Suprapubic skin (tissue), 4 donors: ENCODE results near the gene DUSP1. TPM values are rescaled to one million over a fixed set of nuclear protein-coding genes. Genes with fewer than 3 reads are reported as not detected.

Experiments
- DNase-seq, 2 donors: peaks; one replicate each; pipeline ENCODE4 v3.0.0-alpha.2; 2019; ENCODE audit warnings: low spot score in 2 of 2
- H3K27ac ChIP-seq: fragments of 200-600 bp; sonication (generic); one replicate; pipeline ENCODE4 v1.5.1; 2019
- H3K27me3 ChIP-seq: fragments of 200-600 bp; sonication (generic); one replicate; pipeline ENCODE4 v1.5.1; 2019
- H3K36me3 ChIP-seq: fragments of 200-600 bp; sonication (generic); one replicate; pipeline ENCODE4 v1.5.1; 2019
- H3K4me1 ChIP-seq: fragments of 200-600 bp; sonication (generic); one replicate; pipeline ENCODE4 v1.5.1; 2019
- H3K4me3 ChIP-seq: fragments of 200-600 bp; sonication (generic); one replicate; pipeline ENCODE4 v1.5.1; 2019; ENCODE audit warnings: mild to moderate bottlenecking
- H3K9me3 ChIP-seq: fragments of 200-600 bp; sonication (generic); one replicate; pipeline ENCODE4 v1.5.1; 2019
- CTCF ChIP-seq, 2 donors: fragments of 200-600 bp in 1 of 2; fragments of 450-650 bp in 1 of 2; sonication (generic) in 1 of 2; IDR thresholded peaks; one replicate each; pipeline ENCODE4 v1.5.1; 2016 to 2019; ENCODE audit warnings: antibody characterized with exemption in 2 of 2, mild to moderate bottlenecking in 1 of 2, moderate library complexity in 1 of 2
- EP300 ChIP-seq: sonication (generic); formaldehyde crosslinking; IDR thresholded peaks from one replicate; pipeline ENCODE4 v1.6.1; 2017; ENCODE audit warnings: antibody characterized with exemption
- POLR2A ChIP-seq, 2 donors: fragments of 450-650 bp; IDR thresholded peaks; one replicate each; pipeline ENCODE4 v1.6.1; 2017; ENCODE audit warnings: antibody characterized with exemption in 2 of 2, mild to moderate bottlenecking in 2 of 2, moderate library complexity in 2 of 2
- POLR2AphosphoS5 ChIP-seq, 3 donors: sonication (generic); formaldehyde crosslinking; IDR thresholded peaks; one replicate each; pipeline ENCODE4 v1.6.1; 2017; ENCODE audit warnings: antibody characterized with exemption in 3 of 3
- WGBS: methylation state at CpG from one replicate; pipeline ENCODE4 v1.1.5; 2018; 5-methylcytosine and 5-hydroxymethylcytosine counted together
- total RNA-seq, 4 donors: library from RNA; depleted of rRNA; stranded (reverse); fragments of >200 nt; gene quantifications; one replicate each; pipeline ENCODE4 v1.1.0, GENCODE V29; 2016

The DUSP1 gene
- total RNA-seq, 4 donors from 2014 or later = 1,246 to 2,948 (median 1,762) TPM

GRCh38 chr5:172801179-172801671, 30.2 kb upstream of the DUSP1 start:
- Histone ChIP-seq H3K4me1 (peaks cover 30% of the 10 kb centered on the region), H3K36me3 (no peaks in the 10 kb centered on the region), H3K27me3 (no peaks in the 10 kb centered on the region), H3K4me3 (no peak overlapping the region), H3K9me3 (no peaks in the 10 kb centered on the region), H3K27ac (no peak overlapping the region)
- no peak for DNase-seq
- WGBS = 68% methylated on average over 4 of the region's 4 CpGs
- no peak for TF ChIP-seq POLR2AphosphoS5 (IDR thresholded peaks at IDR 0.05)
- TF ChIP-seq CTCF (IDR thresholded peaks at IDR 0.05) = no peak
- no peak for TF ChIP-seq EP300
- no peak for TF ChIP-seq POLR2A (IDR thresholded peaks at IDR 0.05)

DNA sequence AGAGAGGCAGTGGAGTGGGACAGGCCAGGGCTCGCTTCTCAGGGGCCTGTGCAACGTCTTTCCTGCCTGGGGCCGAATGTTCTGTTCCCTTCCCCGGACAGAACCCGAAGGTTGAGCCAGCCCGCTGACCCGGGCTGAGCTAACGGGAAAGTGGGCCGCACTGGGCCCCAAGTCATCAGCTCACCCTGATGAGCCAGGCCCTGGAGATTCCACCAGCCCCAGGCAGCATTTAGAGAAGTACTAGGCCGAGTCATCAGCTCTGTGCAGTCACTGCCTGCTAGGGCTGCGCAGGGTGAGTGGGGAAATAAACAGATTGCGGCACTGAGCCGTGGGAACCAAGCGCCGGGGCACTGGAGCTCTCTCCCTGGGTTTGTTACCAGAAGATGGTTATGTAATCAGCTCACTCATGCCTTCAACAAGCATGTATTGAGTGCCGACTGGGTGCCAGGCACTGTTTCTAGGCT, 29.1 kb upstream of the DUSP1 start:
- Histone ChIP-seq H3K36me3 (no peaks in the 10 kb centered on the region), H3K4me1 (peaks cover 30% of the 10 kb centered on the region), H3K4me3 (no peak overlapping the region), H3K27me3 (no peaks in the 10 kb centered on the region), H3K9me3 (no peaks in the 10 kb centered on the region), H3K27ac (peak overlapping the region; percentile 81)
- WGBS = 72% methylated on average over 16 of the region's 16 CpGs
- DNase-seq = peak in 1 of 2 donors; percentile 83
- TF ChIP-seq CTCF (IDR thresholded peaks at IDR 0.05) = no peak
- TF ChIP-seq POLR2AphosphoS5 (IDR thresholded peaks at IDR 0.05) = no peak
- TF ChIP-seq POLR2A (IDR thresholded peaks at IDR 0.05) = no peak
- TF ChIP-seq EP300 = no peak

DNA sequence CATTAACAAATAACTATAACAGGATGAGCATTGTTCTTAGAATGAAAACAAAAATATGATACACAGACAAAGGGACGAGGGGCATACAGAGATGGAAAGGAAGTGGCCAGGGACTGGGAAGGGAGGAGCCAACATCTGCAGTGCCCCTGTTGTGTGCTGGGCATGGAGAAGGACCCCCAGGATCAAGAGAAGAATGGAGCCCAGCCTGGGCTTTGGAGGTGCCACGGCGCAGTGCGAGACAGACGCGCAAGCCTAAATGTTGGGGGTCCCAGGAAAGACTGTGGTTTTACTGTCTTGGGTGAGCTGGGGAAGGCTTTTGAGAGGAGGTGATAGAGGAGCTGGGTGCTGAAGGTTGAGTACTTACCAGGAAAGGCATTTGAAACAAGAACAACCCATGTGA, 28.4 kb upstream of the DUSP1 start:
- TF ChIP-seq EP300 (no peak), POLR2A (IDR thresholded peaks at IDR 0.05) (no peak), POLR2AphosphoS5 (IDR thresholded peaks at IDR 0.05) (no peak), CTCF (IDR thresholded peaks at IDR 0.05) (no peak)
- Histone ChIP-seq H3K27me3 (no peaks in the 10 kb centered on the region), H3K4me1 (peaks cover 32% of the 10 kb centered on the region), H3K36me3 (no peaks in the 10 kb centered on the region), H3K27ac (peak overlapping the region; percentile 81), H3K4me3 (no peak overlapping the region), H3K9me3 (no peaks in the 10 kb centered on the region)
- no peak for DNase-seq
- WGBS = 94% methylated on average over 6 of the region's 6 CpGs

GRCh38 chr5:172798422-172799215, 27.6 kb upstream of the DUSP1 start:
- no peaks in the 10 kb centered on the region for H3K36me3 ChIP-seq
- H3K4me3 ChIP-seq = no peak overlapping the region
- H3K27me3 ChIP-seq = no peaks in the 10 kb centered on the region
- peak overlapping the region; percentile 81 for H3K27ac ChIP-seq
- TF ChIP-seq EP300 (no peak), CTCF (IDR thresholded peaks at IDR 0.05) (no peak), POLR2AphosphoS5 (IDR thresholded peaks at IDR 0.05) (peak in 2 of 3 donors; percentile 36 to 64), POLR2A (IDR thresholded peaks at IDR 0.05) (no peak)
- peaks cover 39% of the 10 kb centered on the region for H3K4me1 ChIP-seq
- 61% methylated on average over 14 of the region's 14 CpGs for WGBS
- DNase-seq = no peak
- no peaks in the 10 kb centered on the region for H3K9me3 ChIP-seq

DNA sequence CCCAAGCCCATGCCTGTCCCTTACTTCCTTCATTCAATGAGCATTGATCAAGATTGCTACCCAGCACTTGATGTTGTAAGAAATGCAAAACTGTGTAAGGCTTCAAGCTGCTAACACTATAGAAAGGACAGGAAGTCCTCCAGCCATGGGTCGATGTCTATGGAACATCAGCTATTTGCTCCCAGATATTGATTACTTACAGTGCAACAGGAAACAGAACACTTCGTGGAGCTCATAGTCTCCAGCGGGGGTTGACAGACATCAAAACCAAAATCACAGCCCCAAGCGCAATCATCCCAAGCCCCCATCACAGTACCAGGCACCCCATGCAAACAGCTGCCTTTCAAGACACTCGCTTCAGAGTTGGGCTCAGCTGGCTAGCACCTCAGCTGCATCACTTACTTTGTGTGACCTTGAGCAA, 26.8 kb upstream of the DUSP1 start:
- H3K27me3 ChIP-seq = no peaks in the 10 kb centered on the region
- no peak overlapping the region for H3K4me3 ChIP-seq
- H3K4me1 ChIP-seq = peaks cover 40% of the 10 kb centered on the region
- 49% methylated on average over 5 of the region's 5 CpGs for WGBS
- no peaks in the 10 kb centered on the region for H3K9me3 ChIP-seq
- TF ChIP-seq CTCF (IDR thresholded peaks at IDR 0.05) (no peak), POLR2A (IDR thresholded peaks at IDR 0.05) (no peak), POLR2AphosphoS5 (IDR thresholded peaks at IDR 0.05) (no peak), EP300 (no peak)
- DNase-seq = no peak
- H3K36me3 ChIP-seq = no peaks in the 10 kb centered on the region
- H3K27ac ChIP-seq = peak overlapping the region; percentile 81
